ENCODE measurements around the gene STX11. TPM values are rescaled to one million over a fixed set of nuclear protein-coding genes. Genes with fewer than 3 reads are reported as not detected.

Gene STX11
- total and polyA plus RNA-seq, 2 of the 13 experiments (the other 11 are each of a cell fraction or from before 2014, with no cell fraction given), result 0.03 TPM; not detected in 1

DNA sequence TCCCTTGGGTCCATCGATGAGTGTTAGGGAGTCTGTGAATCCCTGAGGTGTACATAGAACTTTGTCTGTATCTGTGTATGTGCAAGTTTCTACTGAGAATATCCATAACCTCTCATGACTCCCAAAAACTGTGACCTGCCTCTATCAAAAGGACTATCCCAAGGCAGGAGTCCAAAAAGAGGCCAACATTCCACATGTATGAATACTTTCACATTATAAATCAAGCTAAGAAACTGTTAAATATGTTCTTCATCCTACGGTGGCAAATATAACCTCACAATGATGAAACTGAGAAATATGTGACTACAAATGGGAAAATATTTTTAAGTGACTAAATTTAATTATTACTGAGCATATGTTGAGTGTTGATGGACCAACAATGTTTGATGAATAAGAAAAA lies 16.1 kb upstream of the STX11 start:
- Histone ChIP-seq H3K36me3 (replicated peaks in 1 of 2; ENCODE audit: control insufficient read depth in 1 of 2, insufficient read depth in 2 of 2, low read length in 2 of 2) (no peaks in the 10 kb centered on the region), H4K20me1 (ENCODE audit: insufficient read depth, low read length) (no peaks in the 10 kb centered on the region), H3K4me3 (replicated peaks in 1 of 3; ENCODE audit: insufficient read depth in 1 of 3, low read depth in 2 of 3, low read length in 3 of 3) (no peak overlapping the region), H3K27me3 (ENCODE audit: control insufficient read depth in 1 of 2, insufficient read depth in 2 of 2, low read length in 2 of 2) (0 out of 5 replicates have a peak, but pooled peaks cover 0 to 5% of the 10 kb centered on the region in 2 experiments), H3K4me1 (ENCODE audit: insufficient read depth, low read length) (no peaks in the 10 kb centered on the region), H3K27ac (ENCODE audit: extremely low read length, insufficient read depth, low read length) (no peak overlapping the region), H3K9me3 (ENCODE audit: low read length) (no peaks in the 10 kb centered on the region), H3K9ac (ENCODE audit: insufficient read depth, low read depth, low read length) (no peak overlapping the region), H2AFZ (ENCODE audit: low read length) (no peak overlapping the region), H3K79me2 (ENCODE audit: insufficient read depth, low read length) (no peaks in the 10 kb centered on the region), H3K4me2 (ENCODE audit: low read depth, low read length) (no peak overlapping the region)
- BruUV-seq (replicated peaks), result no TSS peak
- ChIA-PET CTCF (ENCODE audit: low intra/inter-chr PET ratio, low total read pairs) (no interaction called here), POLR2A (no interaction called here)
- in situ Hi-C loops (cut with HindIII; ENCODE audit: extremely low pct_ligation_motif_present, low pct_unique_long_range_greater_than_20kb) (no loop called here), intact Hi-C loops (cut with micrococcal nuclease; ENCODE audit: unreplicated experiment) (no loop called here)
- no peak for ATAC-seq
- WGBS (ENCODE audit: low lambda C conversion rate), result 5% methylated on average over 2 of the region's 2 CpGs
- no peak for DNase-seq (ENCODE audit: low spot score)
- no peak for FAIRE-seq
- TF ChIP-seq JUNB (CRISPR knock-in tag; IDR thresholded peaks at IDR 0.05; ENCODE audit: borderline replicate concordance), result no peak
- no peak for TF ChIP-seq SOX13 (IDR thresholded peaks at IDR 0.05)
- no peak for TF ChIP-seq SOX13 (CRISPR knock-in tag; conservative IDR thresholded peaks at IDR 0.05 in 1 of 2, IDR thresholded peaks at IDR 0.05 in 1 of 2)
- TF ChIP-seq ZNF275 (CRISPR knock-in tag; IDR thresholded peaks at IDR 0.05; ENCODE audit: borderline replicate concordance), result no peak
- no peak for TF ChIP-seq DMTF1 (CRISPR knock-in tag; IDR thresholded peaks at IDR 0.05)
- no peak for TF ChIP-seq ATF1 (CRISPR knock-in tag; IDR thresholded peaks at IDR 0.05)
- TF ChIP-seq, protein P1, sequence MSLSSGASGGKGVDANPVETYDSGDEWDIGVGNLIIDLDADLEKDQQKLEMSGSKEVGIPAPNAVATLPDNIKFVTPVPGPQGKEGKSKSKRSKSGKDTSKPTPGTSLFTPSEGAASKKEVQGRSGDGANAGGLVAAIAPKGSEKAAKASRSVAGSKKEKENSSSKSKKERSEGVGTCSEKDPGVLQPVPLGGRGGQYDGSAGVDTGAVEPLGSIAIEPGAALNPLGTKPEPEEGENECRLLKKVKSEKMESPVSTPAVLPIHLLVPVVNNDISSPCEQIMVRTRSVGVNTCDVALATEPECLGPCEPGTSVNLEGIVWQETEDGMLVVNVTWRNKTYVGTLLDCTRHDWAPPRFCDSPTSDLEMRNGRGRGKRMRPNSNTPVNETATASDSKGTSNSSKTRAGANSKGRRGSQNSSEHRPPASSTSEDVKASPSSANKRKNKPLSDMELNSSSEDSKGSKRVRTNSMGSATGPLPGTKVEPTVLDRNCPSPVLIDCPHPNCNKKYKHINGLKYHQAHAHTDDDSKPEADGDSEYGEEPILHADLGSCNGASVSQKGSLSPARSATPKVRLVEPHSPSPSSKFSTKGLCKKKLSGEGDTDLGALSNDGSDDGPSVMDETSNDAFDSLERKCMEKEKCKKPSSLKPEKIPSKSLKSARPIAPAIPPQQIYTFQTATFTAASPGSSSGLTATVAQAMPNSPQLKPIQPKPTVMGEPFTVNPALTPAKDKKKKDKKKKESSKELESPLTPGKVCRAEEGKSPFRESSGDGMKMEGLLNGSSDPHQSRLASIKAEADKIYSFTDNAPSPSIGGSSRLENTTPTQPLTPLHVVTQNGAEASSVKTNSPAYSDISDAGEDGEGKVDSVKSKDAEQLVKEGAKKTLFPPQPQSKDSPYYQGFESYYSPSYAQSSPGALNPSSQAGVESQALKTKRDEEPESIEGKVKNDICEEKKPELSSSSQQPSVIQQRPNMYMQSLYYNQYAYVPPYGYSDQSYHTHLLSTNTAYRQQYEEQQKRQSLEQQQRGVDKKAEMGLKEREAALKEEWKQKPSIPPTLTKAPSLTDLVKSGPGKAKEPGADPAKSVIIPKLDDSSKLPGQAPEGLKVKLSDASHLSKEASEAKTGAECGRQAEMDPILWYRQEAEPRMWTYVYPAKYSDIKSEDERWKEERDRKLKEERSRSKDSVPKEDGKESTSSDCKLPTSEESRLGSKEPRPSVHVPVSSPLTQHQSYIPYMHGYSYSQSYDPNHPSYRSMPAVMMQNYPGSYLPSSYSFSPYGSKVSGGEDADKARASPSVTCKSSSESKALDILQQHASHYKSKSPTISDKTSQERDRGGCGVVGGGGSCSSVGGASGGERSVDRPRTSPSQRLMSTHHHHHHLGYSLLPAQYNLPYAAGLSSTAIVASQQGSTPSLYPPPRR (CRISPR knock-in tag; IDR thresholded peaks at IDR 0.05; ENCODE audit: borderline replicate concordance), result no peak
- TF ChIP-seq RBAK (CRISPR knock-in tag; IDR thresholded peaks at IDR 0.05), result no peak
- no peak for TF ChIP-seq HCFC1 (IDR thresholded peaks at IDR 0.05; ENCODE audit: low read depth, low read length)
- no peak for TF ChIP-seq ZNF224 (CRISPR knock-in tag; IDR thresholded peaks at IDR 0.05)
- no peak for TF ChIP-seq CREB3 (CRISPR knock-in tag; IDR thresholded peaks at IDR 0.05)
- no peak for TF ChIP-seq ZNF672 (CRISPR knock-in tag; IDR thresholded peaks at IDR 0.05)
- TF ChIP-seq, protein P2, sequence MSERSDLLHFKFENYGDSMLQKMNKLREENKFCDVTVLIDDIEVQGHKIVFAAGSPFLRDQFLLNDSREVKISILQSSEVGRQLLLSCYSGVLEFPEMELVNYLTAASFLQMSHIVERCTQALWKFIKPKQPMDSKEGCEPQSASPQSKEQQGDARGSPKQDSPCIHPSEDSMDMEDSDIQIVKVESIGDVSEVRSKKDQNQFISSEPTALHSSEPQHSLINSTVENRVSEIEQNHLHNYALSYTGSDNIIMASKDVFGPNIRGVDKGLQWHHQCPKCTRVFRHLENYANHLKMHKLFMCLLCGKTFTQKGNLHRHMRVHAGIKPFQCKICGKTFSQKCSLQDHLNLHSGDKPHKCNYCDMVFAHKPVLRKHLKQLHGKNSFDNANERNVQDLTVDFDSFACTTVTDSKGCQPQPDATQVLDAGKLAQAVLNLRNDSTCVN (CRISPR knock-in tag; IDR thresholded peaks at IDR 0.05; ENCODE audit: borderline replicate concordance), result no peak

Measured in HepG2 (cell line).